SK-N-SH treated with all-trans-retinoic acid at 6 μM for 48 hours (cell line): ENCODE data around the gene ZFYVE28.

ENCODE experiments used
- ATAC-seq: fragments of 200-7000 bp; cut with Tn5 transposase; 3 replicates; pipeline ENCODE4 v1.9.1; 2020; ENCODE audit warnings: mild to moderate bottlenecking, moderate library complexity
- ARNTL ChIP-seq: fragments of 450-650 bp; formaldehyde crosslinking; IDR thresholded peaks from 2 replicates; pipeline ENCODE4 v1.5.0; 2020; ENCODE audit warnings: low read depth, mild to moderate bottlenecking, moderate library complexity, borderline replicate concordance
- BACH2 ChIP-seq: fragments of 250-450 bp; sonication (Bioruptor Pico); IDR thresholded peaks from 2 replicates; pipeline ENCODE4 v1.9.0; 2021; ENCODE audit warnings: mild to moderate bottlenecking, borderline replicate concordance
- CSDC2 ChIP-seq: fragments of 250-450 bp; sonication (Bioruptor Pico); IDR thresholded peaks from 2 replicates; pipeline ENCODE4 v1.5.0; 2020; ENCODE audit warnings: mild to moderate bottlenecking, moderate library complexity
- CSRNP3 ChIP-seq: fragments of 250-450 bp; sonication (Bioruptor Pico); IDR thresholded peaks from 2 replicates; pipeline ENCODE4 v1.5.1; 2021; ENCODE audit warnings: mild to moderate bottlenecking, moderate library complexity
- ESRRG ChIP-seq: fragments of 250-450 bp; sonication (Bioruptor Pico); IDR thresholded peaks from 2 replicates; pipeline ENCODE4 v1.6.1; 2021; ENCODE audit warnings: mild to moderate bottlenecking
- GLIS3 ChIP-seq: fragments of 250-450 bp; sonication (Bioruptor Pico); IDR thresholded peaks from 2 replicates; pipeline ENCODE4 v1.5.0; 2020; ENCODE audit warnings: mild to moderate bottlenecking, moderate library complexity
- ISL1 ChIP-seq: fragments of 250-450 bp; sonication (Bioruptor Pico); IDR thresholded peaks from 2 replicates; pipeline ENCODE4 v2.1.2; 2022; ENCODE audit warnings: mild to moderate bottlenecking, moderate library complexity
- OSR1 ChIP-seq: fragments of 250-450 bp; sonication (Bioruptor Pico); IDR thresholded peaks from 2 replicates; pipeline ENCODE4 v1.8.0; 2022; ENCODE audit warnings: moderate library complexity, mild to moderate bottlenecking, inconsistent platforms
- PATZ1 ChIP-seq: fragments of 250-450 bp; sonication (Bioruptor Pico); IDR thresholded peaks from 2 replicates; pipeline ENCODE4 v1.8.0; 2020; ENCODE audit warnings: mild to moderate bottlenecking, moderate library complexity, borderline replicate concordance
- POU6F1 ChIP-seq: fragments of 250-450 bp; sonication (Bioruptor Pico); IDR thresholded peaks from 2 replicates; pipeline ENCODE4 v1.8.0; 2021; ENCODE audit warnings: low read depth, mild to moderate bottlenecking, moderate library complexity, borderline replicate concordance
- SNAI2 ChIP-seq: fragments of 250-450 bp; sonication (Bioruptor Pico); IDR thresholded peaks from 2 replicates; pipeline ENCODE4 v1.5.0; 2020; ENCODE audit warnings: mild to moderate bottlenecking, moderate library complexity
- TCF4 ChIP-seq: fragments of 250-450 bp; sonication (Bioruptor Pico); IDR thresholded peaks from 2 replicates; pipeline ENCODE4 v1.8.0; 2021; ENCODE audit warnings: mild to moderate bottlenecking, moderate library complexity, borderline replicate concordance
- TOX ChIP-seq: fragments of 250-450 bp; sonication (Bioruptor Pico); IDR thresholded peaks from 2 replicates; pipeline ENCODE4 v1.8.0; 2021; ENCODE audit warnings: mild to moderate bottlenecking, moderate library complexity, borderline replicate concordance
- TSHZ2 ChIP-seq: fragments of 250-450 bp; sonication (Bioruptor Pico); IDR thresholded peaks from 2 replicates; pipeline ENCODE4 v1.5.0; 2020; ENCODE audit warnings: mild to moderate bottlenecking, moderate library complexity
- ZC3H10 ChIP-seq: fragments of 250-450 bp; sonication (Bioruptor Pico); IDR thresholded peaks from 2 replicates; pipeline ENCODE4 v1.5.1; 2021; ENCODE audit warnings: mild to moderate bottlenecking, moderate library complexity
- ZFP3 ChIP-seq: fragments of 250-450 bp; sonication (Bioruptor Pico); IDR thresholded peaks from 2 replicates; pipeline ENCODE4 v1.5.0; 2020; ENCODE audit warnings: mild to moderate bottlenecking, moderate library complexity
- ZFP30 ChIP-seq: fragments of 450-650 bp; formaldehyde crosslinking; IDR thresholded peaks from 2 replicates; pipeline ENCODE4 v1.5.0; 2022; ENCODE audit warnings: mild to moderate bottlenecking, moderate library complexity
- ZNF565 ChIP-seq: fragments of 450-650 bp; formaldehyde crosslinking; conservative IDR thresholded peaks from 2 replicates; pipeline ENCODE4 v1.5.0; 2020; ENCODE audit warnings: low read depth, mild to moderate bottlenecking, moderate library complexity
- ZNF70 ChIP-seq: fragments of 450-650 bp; formaldehyde crosslinking; IDR thresholded peaks from 2 replicates; pipeline ENCODE4 v1.5.0; 2020; ENCODE audit warnings: mild to moderate bottlenecking, moderate library complexity
- ZNF8 ChIP-seq: fragments of 450-650 bp; formaldehyde crosslinking; IDR thresholded peaks from 2 replicates; pipeline ENCODE4 v1.5.0; 2020; ENCODE audit warnings: mild to moderate bottlenecking, moderate library complexity

ZFYVE28 gene

GRCh38 chr4:2300431-2301224, 117.8 kb downstream of the ZFYVE28 start (continued):
- TF ChIP-seq ZNF70 (CRISPR knock-in tag) (no peak), TOX (CRISPR knock-in tag) (no peak)

GRCh38 chr4:2299794-2300193, 118.7 kb downstream of the ZFYVE28 start:
- TF ChIP-seq TSHZ2 (CRISPR knock-in tag) (no peak), TOX (CRISPR knock-in tag) (no peak), ESRRG (no peak)
- ATAC-seq = no peak

- no peak for ATAC-seq
- TF ChIP-seq CSDC2 = no peak
- TF ChIP-seq TCF4 (CRISPR knock-in tag) = no peak
- TF ChIP-seq TOX (CRISPR knock-in tag) = no peak
- TF ChIP-seq ZFP30 = no peak
- no peak for TF ChIP-seq ZFP3 (CRISPR knock-in tag)
- TF ChIP-seq POU6F1 = no peak
- TF ChIP-seq TSHZ2 (CRISPR knock-in tag) = no peak
- no peak for TF ChIP-seq BACH2 (CRISPR knock-in tag)
- no peak for TF ChIP-seq ARNTL (CRISPR knock-in tag)
- TF ChIP-seq ZNF8 (CRISPR knock-in tag) = no peak
- no peak for TF ChIP-seq CSRNP3 (CRISPR knock-in tag)
- no peak for TF ChIP-seq ZNF565 (CRISPR knock-in tag)
- TF ChIP-seq SNAI2 (CRISPR knock-in tag) = no peak
- TF ChIP-seq OSR1 = no peak
- TF ChIP-seq PATZ1 (CRISPR knock-in tag) = no peak
- no peak for TF ChIP-seq GLIS3
- no peak for TF ChIP-seq ZC3H10 (CRISPR knock-in tag)
- no peak for TF ChIP-seq ISL1 (CRISPR knock-in tag)
- TF ChIP-seq ZNF70 (CRISPR knock-in tag) = no peak
- TF ChIP-seq, all 23 proteins: peak for 0
Observed at GRCh38 chr4:2298532-2298991, 119.9 kb downstream of the ZFYVE28 start.
